Stimulated activated CD4-positive, alpha-beta T cell treated with anti-CD3 and anti-CD28 coated beads, Interleukin-15, amount 100 ng/mL, for 48 hours (primary cell): ENCODE results near the gene RPS6KA5.

Experiments
- DNase-seq, 2 donors: peaks; one replicate each; pipeline ENCODE4 v3.0.0-alpha.2; 2020; ENCODE audit warnings: low read depth in 2 of 2

The RPS6KA5 gene

GRCh38 chr14:90808759-90809529 lies 251.5 kb downstream of the RPS6KA5 start:
- no peak for DNase-seq

- no peak for DNase-seq
Observed at GRCh38 chr14:90807060-90807459, 253.4 kb downstream of the RPS6KA5 start.

- no peak for DNase-seq
Observed at GRCh38 chr14:90805662-90806540, 254.5 kb downstream of the RPS6KA5 start.

- DNase-seq = no peak
Observed at GRCh38 chr14:90805084-90805391, 255.4 kb downstream of the RPS6KA5 start.

GRCh38 chr14:90804292-90805083 lies 256.0 kb downstream of the RPS6KA5 start:
- no peak for DNase-seq

- no peak for DNase-seq
Observed at GRCh38 chr14:90803249-90803648, 257.2 kb downstream of the RPS6KA5 start.

GRCh38 chr14:90799420-90799819 lies 261.0 kb downstream of the RPS6KA5 start:
- no peak for DNase-seq

- DNase-seq = no peak
Observed at GRCh38 chr14:90797919-90798318, 262.5 kb downstream of the RPS6KA5 start.
